HG03558 (cell line): Measurements from ENCODE around the gene MUC22.
"Not testable (repeated sequence)": the region's sequence is repeated elsewhere in the genome, so short reads cannot be mapped to it uniquely, and the experiment has no call there.

Source experiments
- ATAC-seq: cut with Tn5 transposase; IDR thresholded peaks from one replicate; pipeline ENCODE4 v1.9.1; 2021; ENCODE audit warnings: moderate number of reproducible peaks; ENCODE audit not compliant: unreplicated experiment; ENCODE audit errors: extremely low read depth

MUC22 gene

GRCh38 chr6:31010393-31011060 lies at the start of gene MUC22:
Gene MUC22, plus strand, starts transcription at chr6:31010474. Its CDS starts 233 bp downstream, at chr6:31010707.
- ATAC-seq: no peak

GRCh38 chr6:30960907-30961673 lies 49.2 kb upstream of the MUC22 start:
- ATAC-seq: no peak

GRCh38 chr6:30962716-30963115 lies 47.6 kb upstream of the MUC22 start:
- ATAC-seq: no peak

GRCh38 chr6:30963641-30964040 lies 46.6 kb upstream of the MUC22 start:
- no peak for ATAC-seq

GRCh38 chr6:30964075-30964474 lies 46.2 kb upstream of the MUC22 start:
- ATAC-seq: no peak

- ATAC-seq: no peak
Observed at GRCh38 chr6:30965140-30965601, 45.1 kb upstream of the MUC22 start.

- no peak for ATAC-seq
Observed at GRCh38 chr6:30966154-30966553, 44.1 kb upstream of the MUC22 start.

GRCh38 chr6:30969171-30969570 lies 41.1 kb upstream of the MUC22 start:
- ATAC-seq: not testable (repeated sequence)

GRCh38 chr6:30970946-30971345 lies 39.3 kb upstream of the MUC22 start:
- ATAC-seq: no peak

- ATAC-seq: no peak
Observed at GRCh38 chr6:30972816-30973215, 37.5 kb upstream of the MUC22 start.

GRCh38 chr6:30974490-30975252 lies 35.6 kb upstream of the MUC22 start:
- no peak for ATAC-seq

- ATAC-seq: no peak
Observed at GRCh38 chr6:30979141-30979540, 31.1 kb upstream of the MUC22 start.

- no peak for ATAC-seq
Observed at GRCh38 chr6:30979690-30980089, 30.6 kb upstream of the MUC22 start.

GRCh38 chr6:30981942-30982772 lies 28.1 kb upstream of the MUC22 start:
- no peak for ATAC-seq

- ATAC-seq: no peak
Observed at GRCh38 chr6:30983439-30983838, 26.8 kb upstream of the MUC22 start, which contains the start of gene MUC21. Gene MUC21, plus strand, starts transcription at chr6:30983718. Its CDS starts 241 bp downstream, at chr6:30983959.

GRCh38 chr6:30985490-30985889 lies 24.8 kb upstream of the MUC22 start:
- no peak for ATAC-seq

GRCh38 chr6:30987304-30987703 lies 23.0 kb upstream of the MUC22 start:
- ATAC-seq: no peak

GRCh38 chr6:30988209-30988825 lies 22.0 kb upstream of the MUC22 start:
- ATAC-seq: no peak

GRCh38 chr6:30990422-30991086 lies 19.7 kb upstream of the MUC22 start:
- no peak for ATAC-seq
